ENCODE measurements around the gene TMEM222.

TMEM222 gene

DNA sequence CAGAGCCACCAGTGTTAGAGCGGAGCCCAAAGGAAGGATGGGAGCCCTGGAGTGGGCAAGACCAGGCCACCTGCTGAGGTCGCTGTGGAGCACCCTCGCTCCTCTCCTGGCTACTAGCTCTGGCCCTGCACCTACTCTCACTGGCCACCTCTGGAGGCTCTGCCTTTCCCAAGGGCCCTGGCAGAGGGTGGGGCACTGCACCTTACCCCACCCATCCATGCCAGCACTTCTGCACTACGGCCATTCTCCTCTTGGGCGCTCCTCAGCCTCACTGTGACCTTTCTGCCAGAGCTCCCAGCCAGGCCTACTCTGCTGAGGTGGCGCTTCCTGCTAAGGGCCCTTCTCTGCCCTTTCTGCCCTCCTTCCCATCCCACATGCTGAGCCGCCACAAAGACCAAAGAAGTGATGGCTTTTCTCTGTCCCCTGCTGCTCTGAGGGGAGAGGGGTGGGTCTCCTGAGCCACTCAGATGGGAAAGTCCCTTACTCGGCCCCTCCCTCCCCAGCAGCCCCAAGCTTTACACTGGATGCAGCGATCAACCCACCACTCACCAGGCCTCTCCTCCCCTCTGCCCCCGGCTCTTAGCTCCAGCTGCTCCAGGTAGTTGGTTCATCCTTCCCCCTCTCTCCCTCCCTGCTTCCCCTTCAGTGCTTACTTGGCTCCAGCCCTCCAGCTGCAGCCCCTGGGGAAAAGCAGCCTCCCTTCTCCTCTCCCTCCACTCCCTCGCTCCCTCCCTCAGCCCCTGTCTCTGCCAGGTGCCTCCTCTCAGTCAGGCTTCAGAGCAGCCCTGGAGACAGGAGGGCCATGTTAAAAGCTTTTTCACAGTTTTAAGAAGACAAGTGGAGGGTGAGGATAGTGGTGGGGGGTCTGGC lies 14.8 kb upstream of the TMEM222 start:
- DNase-seq = no peak

DNA sequence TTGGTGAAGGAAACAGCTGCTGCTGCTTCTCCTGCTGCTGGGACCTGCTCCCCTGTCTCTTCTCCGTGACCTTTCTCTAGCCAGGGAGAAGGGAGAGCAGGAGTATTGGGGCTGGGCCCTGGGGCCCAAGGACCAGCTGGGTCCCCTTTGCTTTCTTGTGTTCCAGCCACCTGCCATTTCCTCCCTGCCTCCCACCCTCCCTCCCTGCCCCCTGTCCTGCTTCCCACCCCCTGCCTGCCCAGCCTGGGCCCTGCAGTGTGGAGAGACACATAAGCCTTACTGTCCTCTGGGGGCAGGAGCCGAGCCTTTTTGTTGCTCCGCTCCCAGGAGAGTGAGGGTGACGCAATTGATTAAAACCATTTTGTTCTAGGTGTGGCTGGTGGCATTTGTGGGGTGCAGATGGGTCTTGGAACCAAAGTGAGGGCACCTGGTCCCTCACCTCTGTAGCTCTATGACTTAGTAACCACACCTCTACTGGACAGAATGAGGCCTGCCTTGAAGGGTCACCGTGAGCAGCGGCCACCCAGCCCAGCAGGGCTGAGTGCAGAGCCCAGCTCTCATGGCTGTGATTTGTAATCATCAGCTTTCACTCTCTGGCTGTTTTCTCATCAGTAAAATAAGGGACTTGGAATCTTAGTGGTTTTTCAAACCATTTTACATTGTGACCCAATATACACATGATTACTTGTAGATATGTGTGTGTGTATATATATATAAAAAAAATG lies 13.9 kb upstream of the TMEM222 start:
- DNase-seq = no peak

DNA sequence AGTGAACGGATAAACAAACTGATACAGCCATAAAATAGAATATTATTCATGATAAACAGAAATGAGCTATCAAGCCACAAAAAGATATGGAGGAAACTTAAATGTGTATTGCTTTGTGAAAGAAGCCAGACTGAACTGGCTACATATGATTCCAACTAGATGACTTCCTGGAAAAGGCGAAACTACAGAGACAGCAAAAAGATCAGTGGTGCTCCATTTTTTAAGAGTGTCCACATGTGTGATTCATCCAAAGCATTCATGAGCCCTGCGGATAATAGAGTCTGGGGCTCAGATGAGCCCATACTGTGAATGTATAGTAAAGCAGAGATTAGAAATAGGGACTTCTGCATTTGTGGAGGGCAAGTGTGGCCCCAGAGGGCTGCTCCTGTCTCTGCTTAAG lies 7.8 kb upstream of the TMEM222 start:
- no peak for DNase-seq

DNA sequence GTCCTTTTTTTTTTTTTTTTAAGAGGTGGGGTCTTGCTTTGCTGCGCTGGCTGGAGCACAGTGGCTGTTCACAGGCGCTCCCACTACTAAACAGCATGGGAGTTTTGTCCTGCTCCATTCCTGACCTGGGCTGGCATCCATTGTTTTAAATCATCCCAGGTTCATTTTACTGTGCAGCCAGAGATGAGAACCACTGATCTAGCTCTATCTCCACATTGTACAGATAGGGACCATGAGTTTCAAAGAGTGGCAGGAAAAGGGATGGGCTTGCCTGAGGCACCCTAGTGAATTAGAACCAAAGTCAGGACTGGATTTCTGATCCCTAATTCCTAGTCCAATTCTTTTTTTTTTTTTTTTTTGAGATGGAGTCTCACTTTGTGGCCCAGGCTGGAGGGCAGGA lies 7.2 kb upstream of the TMEM222 start:
- DNase-seq = no peak

DNA sequence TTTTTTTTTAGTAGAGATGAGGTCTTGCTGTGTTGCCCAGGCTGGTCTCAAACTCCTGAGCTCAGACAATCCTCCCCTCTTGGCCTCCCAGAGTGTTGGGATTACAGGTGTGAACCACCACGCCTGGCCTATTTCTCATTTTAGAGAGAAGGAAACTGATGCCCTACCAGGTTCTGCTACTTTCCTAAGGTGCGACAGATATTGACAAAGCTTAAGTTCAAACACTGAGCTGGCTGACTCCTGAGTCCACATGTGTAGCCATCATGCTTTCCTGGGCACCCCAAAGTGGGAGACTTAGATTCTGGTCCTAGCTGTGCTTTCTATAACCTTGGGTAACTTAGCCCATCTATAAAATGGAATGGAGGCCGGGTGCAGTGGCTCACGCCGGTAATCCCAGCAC lies 5.1 kb upstream of the TMEM222 start:
- no peak for DNase-seq

DNA sequence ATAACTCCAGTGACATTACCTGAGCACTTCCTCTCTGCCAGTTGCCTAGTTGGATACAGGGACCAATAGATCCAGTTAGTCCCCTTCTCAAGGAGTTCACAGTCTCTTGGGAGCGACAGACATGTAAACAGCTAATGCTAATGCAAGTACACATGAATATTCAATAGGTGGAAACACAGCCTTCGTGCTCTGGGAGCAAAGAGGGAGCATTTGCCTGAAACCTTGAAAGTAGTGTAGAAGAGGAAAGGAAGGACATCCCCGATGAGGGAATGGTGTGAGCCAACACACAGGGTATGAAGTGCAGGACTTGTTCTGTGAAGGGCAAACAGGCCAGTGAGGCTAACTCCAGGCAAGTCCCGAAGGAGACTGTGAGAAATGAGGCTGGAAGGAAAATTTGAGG lies 3.8 kb upstream of the TMEM222 start:
- no peak for DNase-seq

DNA sequence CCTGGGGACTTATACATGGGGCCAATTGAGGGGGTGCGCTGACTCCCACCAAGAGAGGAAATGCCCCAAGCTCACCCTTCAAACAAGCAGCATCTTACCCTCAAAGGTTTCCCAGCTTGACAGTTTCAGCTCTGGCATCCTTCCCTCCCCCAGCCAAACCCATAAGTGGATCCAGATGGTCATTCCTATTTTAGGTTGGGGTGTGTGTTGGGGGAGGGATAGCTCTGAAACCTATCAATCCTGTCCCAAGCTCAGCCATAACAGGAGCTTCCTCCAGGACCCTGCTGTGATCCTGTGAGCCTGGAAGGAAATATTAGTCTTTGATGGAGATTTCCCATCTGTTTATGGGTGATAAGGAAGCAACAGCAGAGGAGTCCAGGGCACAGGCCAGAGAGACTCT lies 3.4 kb upstream of the TMEM222 start:
- peak; percentile 85 for DNase-seq

DNA sequence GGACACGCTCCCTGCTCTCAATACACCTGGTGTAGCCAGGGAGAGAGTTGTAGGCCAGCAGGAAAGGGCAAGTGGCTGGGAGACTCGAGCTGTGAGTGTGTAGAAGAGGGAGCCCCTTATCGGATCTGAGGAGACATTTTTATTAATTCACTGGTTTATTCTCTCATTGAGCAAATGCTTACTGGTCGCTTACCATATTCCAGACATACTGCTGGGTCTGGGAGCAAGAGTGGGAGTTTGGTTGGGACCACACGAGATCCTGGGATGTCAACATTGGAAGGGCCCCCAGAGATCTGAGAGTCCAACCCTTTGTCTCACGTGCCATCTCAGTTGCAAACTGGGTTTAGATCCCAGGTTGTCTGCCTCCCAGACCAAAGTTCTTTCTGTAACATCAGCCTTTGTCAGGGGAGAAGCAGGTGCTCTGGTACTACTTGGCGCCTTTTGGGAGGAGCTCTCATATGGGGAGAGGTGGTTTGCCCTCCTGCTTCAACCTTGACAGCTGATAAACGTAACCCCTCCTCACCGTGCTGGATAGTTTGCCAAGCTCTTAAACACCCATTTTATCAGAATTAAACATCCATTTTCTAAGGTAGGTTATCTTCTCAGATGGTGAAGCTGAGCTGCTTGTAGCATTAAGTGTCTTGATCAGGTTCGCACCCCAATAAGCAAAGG lies 742 bp downstream of the TMEM222 start:
- DNase-seq = no peak

DNA sequence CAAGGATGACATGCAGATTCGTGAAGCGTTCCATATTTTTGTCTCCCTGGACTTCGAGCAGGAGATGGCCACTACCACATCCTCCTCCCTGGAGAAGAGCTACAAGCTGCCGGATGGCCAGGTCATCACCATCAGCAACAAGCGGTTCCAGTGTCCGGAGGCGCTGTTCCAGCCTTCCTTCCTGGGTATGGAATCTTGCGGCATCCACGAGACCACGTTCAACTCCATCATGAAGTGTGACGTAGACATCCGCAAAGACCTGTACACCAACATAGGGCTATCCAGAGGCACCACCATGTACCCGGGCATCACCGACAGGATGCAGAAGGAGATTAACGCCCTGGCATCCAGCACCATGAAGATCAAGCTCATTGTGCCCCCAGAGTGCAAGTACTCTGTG lies 3.3 kb downstream of the TMEM222 start:
- DNase-seq = no peak

DNA sequence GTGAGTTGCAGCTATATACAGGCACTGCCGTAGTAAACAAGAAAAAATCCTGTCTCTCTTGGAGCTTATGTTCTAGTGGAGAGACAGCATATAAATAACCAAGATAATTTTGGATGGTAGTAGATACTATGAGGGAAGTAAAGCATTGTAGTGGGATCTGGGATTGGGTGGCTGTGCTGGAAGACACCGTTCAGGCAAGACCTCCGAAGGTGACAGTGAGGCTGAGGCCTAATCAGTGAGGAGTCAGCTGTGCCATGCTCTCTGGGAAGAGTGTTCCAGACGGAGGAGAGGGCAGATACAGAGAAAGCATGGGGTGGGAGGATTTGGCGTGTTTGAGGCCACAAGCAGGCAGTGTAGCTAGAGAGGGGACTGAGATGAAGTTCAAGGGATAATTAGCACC lies 6.0 kb downstream of the TMEM222 start:
- DNase-seq = no peak

DNA sequence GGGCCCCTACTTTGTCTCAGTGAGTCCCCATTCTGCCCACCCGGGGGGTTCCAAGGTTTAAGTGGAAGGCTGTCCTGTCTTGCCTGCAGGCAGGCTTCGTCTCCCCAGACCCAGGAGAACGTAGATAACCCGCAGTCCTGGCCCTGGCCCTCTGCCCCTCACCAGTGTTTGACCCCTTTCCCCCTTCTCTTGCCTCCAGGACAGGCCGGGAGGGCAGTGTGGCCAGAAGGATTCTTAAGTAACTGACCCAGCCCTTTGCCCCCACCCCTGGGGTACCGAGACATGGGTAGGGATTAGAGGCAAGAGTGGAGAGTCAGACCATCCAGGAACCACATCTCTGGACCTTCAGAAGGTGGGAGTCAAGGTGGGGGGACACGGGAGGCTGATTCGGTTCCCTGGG lies 8.8 kb downstream of the TMEM222 start:
- DNase-seq = no peak

DNA sequence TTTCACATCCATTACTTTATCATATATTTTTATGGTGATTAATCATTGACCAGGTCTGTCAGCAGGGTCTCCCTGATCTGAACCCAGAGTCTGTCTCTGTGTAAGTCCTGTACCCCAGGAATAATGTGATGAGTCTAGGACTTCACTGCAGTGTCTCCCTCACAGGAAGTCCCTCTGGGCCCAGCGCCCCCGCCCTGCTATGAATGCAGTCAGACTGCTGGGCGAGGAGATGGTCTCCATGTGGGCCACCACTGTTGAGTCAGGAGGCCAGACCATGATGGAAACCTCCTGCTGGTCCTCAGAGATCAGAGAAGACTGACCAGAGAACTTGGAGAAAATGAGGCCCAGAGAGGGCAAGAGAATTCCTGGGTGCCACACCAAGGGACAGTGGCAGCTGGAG lies 9.5 kb downstream of the TMEM222 start:
- no peak for DNase-seq

DNA sequence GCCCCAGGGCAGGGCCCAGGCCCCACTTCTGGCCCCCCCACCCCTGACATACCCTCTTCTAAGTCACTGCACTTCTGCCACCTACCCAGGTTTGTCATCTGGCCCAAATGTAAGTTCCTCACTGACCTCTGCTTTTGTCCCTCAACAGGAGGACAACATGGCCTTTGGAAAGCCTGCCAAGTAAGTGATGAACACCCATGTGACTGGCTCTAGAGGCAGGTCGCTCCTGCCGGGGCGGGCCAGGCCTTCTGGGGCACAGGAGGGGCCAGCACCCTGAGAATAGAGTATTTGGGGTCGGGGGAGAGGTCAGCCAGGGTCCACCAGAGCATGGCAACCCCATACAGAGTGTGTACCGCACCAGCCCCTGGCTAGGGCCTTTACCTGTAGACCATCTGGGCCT lies 10.0 kb downstream of the TMEM222 start:
- DNase-seq = no peak

DNA sequence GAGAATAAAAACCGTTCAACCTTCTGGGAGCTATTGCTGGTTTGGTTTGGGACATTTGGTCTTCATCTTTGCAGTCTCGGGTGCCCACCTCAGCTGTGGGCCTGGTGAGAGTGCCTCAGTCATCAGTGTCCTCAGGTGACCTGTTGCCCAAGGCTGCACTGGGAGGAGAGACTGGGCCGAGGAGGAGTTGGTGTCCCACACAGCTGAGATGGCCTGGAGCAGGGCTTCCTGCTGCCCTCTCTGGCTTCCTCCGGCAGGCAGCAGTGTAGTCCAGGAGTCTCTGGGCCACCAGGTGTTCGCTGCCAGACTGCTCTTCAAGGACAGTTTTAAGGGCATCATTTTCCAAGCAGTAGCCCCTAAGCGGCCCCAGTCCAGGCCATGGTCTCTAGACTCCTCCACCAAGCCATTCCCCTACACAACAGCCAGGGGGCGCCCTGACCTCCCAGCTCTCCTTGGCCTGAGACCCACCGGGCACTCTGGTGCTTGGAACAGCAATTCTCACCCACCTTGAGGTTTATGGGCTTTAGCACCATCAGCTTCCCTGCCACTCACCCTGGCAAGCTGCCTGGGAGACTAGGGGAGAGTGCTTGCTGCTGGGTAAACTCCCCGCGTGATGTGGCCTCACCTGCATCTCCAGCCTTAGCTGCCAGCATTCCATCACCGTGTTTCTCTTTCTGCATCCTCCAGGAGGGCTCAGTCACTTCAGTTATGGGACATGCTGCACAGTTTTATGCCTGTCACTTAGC lies 10.7 kb downstream of the TMEM222 start:
- peak; percentile 36 for DNase-seq

DNA sequence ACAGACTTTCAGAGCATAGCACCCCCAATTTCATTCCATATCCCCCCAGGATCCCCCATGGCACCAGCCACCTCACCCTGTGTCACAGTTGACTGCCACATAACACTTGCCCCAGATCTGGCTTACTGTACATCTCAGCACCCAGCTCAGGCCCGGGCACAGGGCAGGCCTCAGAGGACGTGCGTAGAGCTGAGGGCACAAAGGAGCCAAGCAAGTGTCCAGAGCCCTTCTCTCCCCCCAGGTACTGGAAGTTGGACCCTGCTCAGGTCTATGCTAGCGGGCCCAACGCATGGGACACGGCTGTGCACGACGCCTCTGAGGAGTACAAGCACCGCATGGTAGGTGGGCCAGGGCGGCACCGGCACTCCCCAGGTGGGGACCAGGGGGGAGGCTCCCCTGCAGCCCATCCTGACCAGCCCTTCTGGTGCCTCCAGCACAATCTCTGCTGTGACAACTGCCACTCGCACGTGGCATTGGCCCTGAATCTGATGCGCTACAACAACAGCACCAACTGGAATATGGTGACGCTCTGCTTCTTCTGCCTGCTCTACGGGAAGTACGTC lies 11.8 kb downstream of the TMEM222 start:
- no peak for DNase-seq

DNA sequence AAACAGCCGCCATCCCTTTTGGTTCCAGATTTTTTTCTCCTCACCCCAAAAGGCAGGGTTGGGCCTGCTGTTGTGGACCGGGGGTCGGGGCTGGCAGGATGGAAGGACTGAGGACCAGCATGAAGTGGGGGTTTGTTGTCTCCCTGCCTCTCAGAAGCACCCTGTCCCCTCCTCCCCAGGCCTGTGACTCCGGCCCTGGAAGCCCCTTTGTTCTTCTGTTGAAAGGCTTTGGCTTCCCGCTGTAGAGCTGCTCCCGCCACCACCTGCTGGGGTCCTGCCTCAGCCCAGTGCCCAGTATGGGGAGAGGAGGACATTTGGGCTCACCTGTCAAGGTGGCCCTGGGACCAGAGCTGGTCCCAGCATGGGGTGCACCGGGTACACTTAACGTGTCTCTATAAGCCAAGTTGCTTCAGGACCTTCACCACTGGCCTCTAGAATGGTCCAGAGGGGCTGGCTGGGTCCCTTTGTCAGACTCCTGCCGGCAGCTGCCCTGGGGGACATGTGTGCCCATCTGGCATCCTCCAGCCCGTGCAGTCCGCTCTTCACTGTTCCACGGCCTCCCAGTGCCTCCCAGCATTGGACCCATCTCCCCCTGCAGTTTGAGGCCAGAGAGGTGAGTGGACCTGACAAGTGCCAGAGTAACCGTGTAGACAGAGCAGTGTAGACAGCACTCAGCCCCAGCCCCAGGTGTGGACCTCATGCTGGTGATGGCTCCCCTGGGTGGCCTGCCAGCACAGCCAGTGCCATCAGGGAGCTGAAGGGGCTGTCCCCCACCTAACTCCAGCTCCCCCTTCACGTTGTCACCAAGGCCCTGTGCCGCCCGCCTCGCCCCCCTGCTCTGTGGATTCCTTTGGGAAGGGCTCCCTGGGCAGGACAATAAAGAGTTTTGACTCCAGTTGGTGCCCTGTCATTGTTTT lies 13.8 kb downstream of the TMEM222 start:
- DNase-seq = no peak

DNA sequence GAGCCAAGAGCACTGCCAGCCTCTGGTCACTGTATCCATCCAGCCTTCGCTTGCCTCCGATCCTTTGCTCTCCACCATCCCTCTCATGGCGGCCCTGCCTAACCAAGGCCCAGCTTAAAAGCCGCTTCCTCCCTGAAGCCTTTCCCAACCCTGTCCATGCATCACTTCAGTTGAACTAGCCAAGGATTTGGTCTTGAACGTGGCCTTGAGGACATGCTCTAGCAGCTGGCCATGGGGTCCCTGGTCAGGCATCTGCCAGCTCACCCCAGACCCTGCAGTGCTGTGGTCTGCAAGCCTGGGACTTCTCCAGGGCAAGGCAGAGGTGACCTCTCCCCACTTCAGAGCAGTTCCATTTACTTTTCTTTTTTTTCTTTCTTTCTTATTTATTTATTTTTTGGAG lies 14.8 kb downstream of the TMEM222 start:
- DNase-seq = no peak

DNA sequence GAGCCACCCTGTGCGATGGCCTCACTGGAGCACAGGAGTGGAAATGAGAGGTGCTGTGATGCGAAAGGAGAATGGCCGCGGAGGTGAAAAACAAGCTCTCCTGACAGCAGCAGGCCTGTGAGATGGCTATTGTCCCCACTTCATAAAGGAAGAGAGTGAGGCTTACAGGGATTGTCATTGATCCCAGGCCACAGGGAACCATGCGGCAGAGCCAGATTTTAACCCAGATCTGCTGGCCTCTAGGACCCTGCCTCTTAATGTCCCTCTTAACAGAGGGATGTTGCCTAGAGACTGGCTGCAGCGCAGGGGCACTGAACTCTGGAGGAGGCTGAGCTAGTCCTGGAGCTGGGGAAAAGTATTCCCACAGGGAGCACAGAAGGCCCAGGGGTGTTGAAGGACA lies 16.8 kb downstream of the TMEM222 start:
- no peak for DNase-seq

DNA sequence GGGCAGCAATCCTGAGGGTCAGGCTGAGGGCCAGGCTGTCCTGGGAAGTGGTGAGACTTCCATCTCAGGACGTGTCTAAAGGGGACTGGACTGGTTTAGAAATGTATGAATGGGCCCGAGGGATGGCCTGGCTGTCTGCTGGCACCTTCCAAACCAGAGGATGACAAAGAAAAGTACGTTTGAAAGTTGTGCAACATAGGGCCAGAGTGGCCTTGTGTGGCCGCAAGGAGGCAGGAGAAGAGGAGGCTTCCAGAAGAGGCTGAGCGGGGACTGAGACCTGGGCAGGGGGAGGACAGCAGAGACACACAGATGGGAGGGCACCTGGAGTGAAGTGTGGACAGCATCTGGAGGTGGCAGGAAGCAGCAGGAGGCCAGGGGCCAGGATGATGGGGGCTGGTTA lies 17.2 kb downstream of the TMEM222 start:
- no peak for DNase-seq

DNA sequence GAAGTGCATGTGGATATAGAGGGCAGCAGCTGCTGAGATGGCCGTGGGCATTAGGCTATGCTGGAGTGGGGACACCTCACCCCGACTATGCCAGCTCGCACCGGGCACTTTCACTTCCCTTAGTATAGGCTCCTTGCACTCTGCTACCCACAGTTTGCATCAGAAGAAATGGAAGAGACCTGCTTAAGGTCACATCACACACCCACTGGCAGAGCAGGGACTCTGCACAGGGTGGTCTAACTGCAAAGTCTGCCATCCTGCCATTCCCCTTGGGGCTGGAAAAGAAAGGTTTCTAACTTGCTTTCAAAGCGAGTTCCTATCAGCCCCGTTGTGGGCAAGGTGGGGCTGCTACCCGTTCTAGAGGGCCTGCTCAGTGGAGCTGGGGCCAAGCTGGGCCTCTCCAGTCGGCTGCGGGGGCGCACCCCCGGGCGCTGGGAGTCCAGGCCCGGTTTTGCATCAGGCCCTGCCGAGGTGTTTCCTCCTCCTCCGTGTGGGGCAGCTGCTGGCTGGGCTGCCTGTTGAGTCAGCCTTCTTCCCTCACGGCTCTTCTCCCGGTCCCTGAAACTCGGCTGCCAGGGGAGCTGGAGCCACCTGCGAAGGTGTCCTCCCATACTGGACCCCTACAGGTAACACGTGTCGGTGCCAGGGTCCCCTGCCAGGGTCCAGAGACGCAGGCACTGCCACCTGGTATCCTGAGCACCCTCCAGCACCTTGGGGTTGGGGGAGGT lies 19.7 kb downstream of the TMEM222 start, which contains the start of gene SYTL1:
Gene SYTL1, plus strand, starts transcription at position 498 of the 728 bp plus-strand sequence. CDS start 3,313 bp downstream, outside the sequence.
- peak; percentile 72 for DNase-seq

DNA sequence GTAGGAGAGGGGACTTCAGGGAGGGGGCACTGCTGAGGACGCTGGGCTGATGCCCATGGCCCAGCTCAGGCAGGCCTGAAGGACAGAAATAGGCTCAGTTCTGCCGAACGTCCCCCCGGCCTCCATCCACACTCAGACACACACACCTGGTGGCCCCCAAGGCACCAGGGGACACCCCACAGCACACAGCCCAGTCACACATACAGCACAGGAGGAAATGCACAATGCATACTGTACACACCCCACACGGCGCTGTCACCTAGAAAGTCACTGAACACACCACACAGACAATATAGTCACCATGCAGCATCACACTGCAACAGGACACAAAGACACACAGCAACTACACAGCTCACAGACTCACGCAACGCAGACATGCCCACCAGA lies 20.4 kb downstream of the TMEM222 start:
- DNase-seq = no peak

Data from fibroblast of skin of scalp (primary cell).